HG03571 (cell line): ENCODE results near the gene HNRNPH3.
"Not testable (repeated sequence)": the region's sequence is repeated elsewhere in the genome, so short reads cannot be mapped to it uniquely, and the experiment has no call there.

Source experiments
- ATAC-seq: cut with Tn5 transposase; IDR thresholded peaks from one replicate; pipeline ENCODE4 v1.9.1; 2021; ENCODE audit not compliant: unreplicated experiment

The HNRNPH3 gene

GRCh38 chr10:68331455-68332258 lies at the start of gene HNRNPH3:
Gene HNRNPH3 (plus strand): TSS chr10:68332064. CDS start chr10:68337222, 5,158 bp downstream.
- peak; percentile 75 for ATAC-seq

- no peak for ATAC-seq
Measured at GRCh38 chr10:68284062-68285001, 47.5 kb upstream of the HNRNPH3 start.

- ATAC-seq: no peak
Measured at GRCh38 chr10:68288717-68289116, 43.1 kb upstream of the HNRNPH3 start.

- ATAC-seq: no peak
Measured at GRCh38 chr10:68290736-68291135, 41.1 kb upstream of the HNRNPH3 start.

- ATAC-seq: no peak
Measured at GRCh38 chr10:68296843-68297663, 34.8 kb upstream of the HNRNPH3 start.

GRCh38 chr10:68301301-68301700 lies 30.6 kb upstream of the HNRNPH3 start:
- ATAC-seq: no peak

- ATAC-seq: no peak
Measured at GRCh38 chr10:68301790-68302502, 29.9 kb upstream of the HNRNPH3 start.

GRCh38 chr10:68302503-68302823 lies 29.4 kb upstream of the HNRNPH3 start:
- ATAC-seq: no peak

GRCh38 chr10:68302871-68303270 lies 29.0 kb upstream of the HNRNPH3 start:
- no peak for ATAC-seq

- ATAC-seq: no peak
Measured at GRCh38 chr10:68303849-68304412, 27.9 kb upstream of the HNRNPH3 start.

- ATAC-seq: no peak
Measured at GRCh38 chr10:68305854-68306253, 26.0 kb upstream of the HNRNPH3 start.

GRCh38 chr10:68310531-68310930 lies 21.3 kb upstream of the HNRNPH3 start:
- ATAC-seq: no peak

GRCh38 chr10:68314930-68315329 lies 16.9 kb upstream of the HNRNPH3 start:
- not testable (repeated sequence) for ATAC-seq

- ATAC-seq: no peak
Measured at GRCh38 chr10:68315582-68315981, 16.3 kb upstream of the HNRNPH3 start.

GRCh38 chr10:68318331-68319059 lies 13.4 kb upstream of the HNRNPH3 start:
- ATAC-seq: no peak

GRCh38 chr10:68324396-68324795 lies 7.5 kb upstream of the HNRNPH3 start:
- ATAC-seq: not testable (repeated sequence)

- no peak for ATAC-seq
Measured at GRCh38 chr10:68327889-68328786, 3.7 kb upstream of the HNRNPH3 start.

- no peak for ATAC-seq
Measured at GRCh38 chr10:68329506-68329861, 2.4 kb upstream of the HNRNPH3 start.
